ENCODE measurements around the gene ABLIM2.

DNA sequence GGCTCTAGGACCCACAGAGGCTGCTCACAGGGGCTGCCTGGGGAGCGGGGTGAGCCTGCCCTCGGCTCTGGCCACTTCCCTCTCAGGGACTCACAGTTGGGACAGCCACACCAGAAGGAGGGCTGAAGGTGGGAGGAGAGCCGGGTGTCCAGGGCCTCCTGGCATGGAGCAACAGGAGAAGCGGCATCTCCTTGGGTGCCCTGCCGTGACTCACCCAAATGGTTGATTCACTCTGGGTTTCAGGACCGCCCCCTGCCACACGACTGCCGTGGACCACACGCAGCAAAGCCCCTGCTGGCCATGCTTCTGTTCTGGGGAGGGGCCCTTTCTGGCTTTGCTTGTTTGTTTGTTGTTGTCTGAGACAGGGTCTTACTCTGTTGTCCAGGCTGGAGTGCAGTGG is 132.9 kb downstream of the ABLIM2 start:
- TF ChIP-seq, protein P1, sequence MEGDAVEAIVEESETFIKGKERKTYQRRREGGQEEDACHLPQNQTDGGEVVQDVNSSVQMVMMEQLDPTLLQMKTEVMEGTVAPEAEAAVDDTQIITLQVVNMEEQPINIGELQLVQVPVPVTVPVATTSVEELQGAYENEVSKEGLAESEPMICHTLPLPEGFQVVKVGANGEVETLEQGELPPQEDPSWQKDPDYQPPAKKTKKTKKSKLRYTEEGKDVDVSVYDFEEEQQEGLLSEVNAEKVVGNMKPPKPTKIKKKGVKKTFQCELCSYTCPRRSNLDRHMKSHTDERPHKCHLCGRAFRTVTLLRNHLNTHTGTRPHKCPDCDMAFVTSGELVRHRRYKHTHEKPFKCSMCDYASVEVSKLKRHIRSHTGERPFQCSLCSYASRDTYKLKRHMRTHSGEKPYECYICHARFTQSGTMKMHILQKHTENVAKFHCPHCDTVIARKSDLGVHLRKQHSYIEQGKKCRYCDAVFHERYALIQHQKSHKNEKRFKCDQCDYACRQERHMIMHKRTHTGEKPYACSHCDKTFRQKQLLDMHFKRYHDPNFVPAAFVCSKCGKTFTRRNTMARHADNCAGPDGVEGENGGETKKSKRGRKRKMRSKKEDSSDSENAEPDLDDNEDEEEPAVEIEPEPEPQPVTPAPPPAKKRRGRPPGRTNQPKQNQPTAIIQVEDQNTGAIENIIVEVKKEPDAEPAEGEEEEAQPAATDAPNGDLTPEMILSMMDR (IDR thresholded peaks at IDR 0.05; ENCODE audit: insufficient read depth, low read length) = no peak
- no peak for TF ChIP-seq POLR2AphosphoS5 (IDR thresholded peaks at IDR 0.05; ENCODE audit: low read depth)
- TF ChIP-seq SPI1 (IDR thresholded peaks at IDR 0.05; ENCODE audit: borderline replicate concordance, low read depth) = no peak
- no peak for TF ChIP-seq REST (IDR thresholded peaks at IDR 0.05; ENCODE audit: insufficient replicate concordance, low read depth)
- no peak for TF ChIP-seq GABPA (IDR thresholded peaks at IDR 0.05; ENCODE audit: low read depth)
